Jurkat, Clone E6-1 (cell line): ENCODE data around the gene TSHZ2.

ENCODE experiments used
- DNase-seq: peaks from one replicate; pipeline ENCODE4 v3.0.0-alpha.2; 2011; ENCODE audit warnings: low read depth, low spot score
- H3K4me3 ChIP-seq: 2 replicates; pipeline ENCODE4 v1.5.1; 2011; ENCODE audit warnings: mild to moderate bottlenecking, low read length, control low read depth, moderate library complexity

TSHZ2 gene

GRCh38 chr20:53238121-53238660 is 266.0 kb downstream of the TSHZ2 start:
- no peak overlapping the region for H3K4me3 ChIP-seq
- DNase-seq, result no peak

- no peak for DNase-seq
- no peak overlapping the region for H3K4me3 ChIP-seq
Measured at GRCh38 chr20:53243152-53243551, 271.0 kb downstream of the TSHZ2 start.

GRCh38 chr20:53244711-53245110 is 272.6 kb downstream of the TSHZ2 start:
- H3K4me3 ChIP-seq, result no peak overlapping the region

GRCh38 chr20:53245574-53245973 is 273.4 kb downstream of the TSHZ2 start:
- no peak for DNase-seq
- no peak overlapping the region for H3K4me3 ChIP-seq

More at GRCh38 chr20:53244711-53245110, 272.6 kb downstream of the TSHZ2 start:
- DNase-seq, result no peak

GRCh38 chr20:53247468-53248103 is 275.4 kb downstream of the TSHZ2 start:
- no peak for DNase-seq
- H3K4me3 ChIP-seq, result no peak overlapping the region

- H3K4me3 ChIP-seq, result no peak overlapping the region
- DNase-seq, result no peak
Measured at GRCh38 chr20:53250456-53250855, 278.3 kb downstream of the TSHZ2 start.

- DNase-seq, result no peak
- H3K4me3 ChIP-seq, result no peak overlapping the region
Measured at GRCh38 chr20:53252002-53252401, 279.8 kb downstream of the TSHZ2 start.

- H3K4me3 ChIP-seq, result no peak overlapping the region
- DNase-seq, result no peak
Measured at GRCh38 chr20:53253668-53254067, 281.5 kb downstream of the TSHZ2 start.

- DNase-seq, result no peak
- no peak overlapping the region for H3K4me3 ChIP-seq
Measured at GRCh38 chr20:53255102-53255710, 283.0 kb downstream of the TSHZ2 start.

- DNase-seq, result no peak
- H3K4me3 ChIP-seq, result no peak overlapping the region
Measured at GRCh38 chr20:53258741-53259140, 286.6 kb downstream of the TSHZ2 start.

- no peak overlapping the region for H3K4me3 ChIP-seq
- no peak for DNase-seq
Measured at GRCh38 chr20:53260168-53260567, 288.0 kb downstream of the TSHZ2 start.

- H3K4me3 ChIP-seq, result no peak overlapping the region
- DNase-seq, result no peak
Measured at GRCh38 chr20:53260591-53260990, 288.4 kb downstream of the TSHZ2 start.

- H3K4me3 ChIP-seq, result no peak overlapping the region
- no peak for DNase-seq
Measured at GRCh38 chr20:53262365-53262764, 290.2 kb downstream of the TSHZ2 start.

- no peak overlapping the region for H3K4me3 ChIP-seq
- DNase-seq, result no peak
Measured at GRCh38 chr20:53263554-53264438, 291.6 kb downstream of the TSHZ2 start.

GRCh38 chr20:53264604-53265003 is 292.4 kb downstream of the TSHZ2 start:
- DNase-seq, result no peak
- no peak overlapping the region for H3K4me3 ChIP-seq

- no peak overlapping the region for H3K4me3 ChIP-seq
- DNase-seq, result no peak
Measured at GRCh38 chr20:53265304-53265875, 293.2 kb downstream of the TSHZ2 start.

GRCh38 chr20:53269380-53269779 is 297.2 kb downstream of the TSHZ2 start:
- DNase-seq, result no peak
- no peak overlapping the region for H3K4me3 ChIP-seq

GRCh38 chr20:53270792-53271375 is 298.7 kb downstream of the TSHZ2 start:
- H3K4me3 ChIP-seq, result no peak overlapping the region
- DNase-seq, result no peak

GRCh38 chr20:53274365-53274764 is 302.2 kb downstream of the TSHZ2 start:
- DNase-seq, result no peak
- no peak overlapping the region for H3K4me3 ChIP-seq
